AG04449 (cell line): ENCODE data around the gene ELK1.

ENCODE experiments used
- CTCF ChIA-PET: fragments of 350-600 bp; formaldehyde crosslinking; extraction: SDS; loops from one replicate; lab custom pipeline; 2021; ENCODE audit warnings: antibody characterized with exemption; lab: Yijun Ruan, JAX
- POLR2A ChIA-PET: fragments of 400-600, 350-600 bp; formaldehyde crosslinking; extraction: SDS; loops from one replicate; lab custom pipeline; 2020; ENCODE audit warnings: antibody characterized with exemption, inconsistent platforms; lab: Yijun Ruan, JAX
- DNase-seq: peaks from one replicate; pipeline ENCODE4 v3.0.0-alpha.2; 2010; ENCODE audit warnings: low read depth, low spot score
- H3K4me3 ChIP-seq: 2 replicates; pipeline ENCODE4 v1.5.1; 2011; ENCODE audit warnings: low read depth, mild to moderate bottlenecking, control low read depth, low read length
- TF ChIP-seq, protein P1 (sequence below): IDR thresholded peaks from one replicate; pipeline ENCODE4 v1.5.1; 2011; ENCODE audit warnings: mild to moderate bottlenecking, moderate library complexity, low read length, control low read depth, inconsistent platforms; ENCODE audit not compliant: insufficient read depth; ENCODE audit errors: missing control alignments

The ELK1 gene

DNA sequence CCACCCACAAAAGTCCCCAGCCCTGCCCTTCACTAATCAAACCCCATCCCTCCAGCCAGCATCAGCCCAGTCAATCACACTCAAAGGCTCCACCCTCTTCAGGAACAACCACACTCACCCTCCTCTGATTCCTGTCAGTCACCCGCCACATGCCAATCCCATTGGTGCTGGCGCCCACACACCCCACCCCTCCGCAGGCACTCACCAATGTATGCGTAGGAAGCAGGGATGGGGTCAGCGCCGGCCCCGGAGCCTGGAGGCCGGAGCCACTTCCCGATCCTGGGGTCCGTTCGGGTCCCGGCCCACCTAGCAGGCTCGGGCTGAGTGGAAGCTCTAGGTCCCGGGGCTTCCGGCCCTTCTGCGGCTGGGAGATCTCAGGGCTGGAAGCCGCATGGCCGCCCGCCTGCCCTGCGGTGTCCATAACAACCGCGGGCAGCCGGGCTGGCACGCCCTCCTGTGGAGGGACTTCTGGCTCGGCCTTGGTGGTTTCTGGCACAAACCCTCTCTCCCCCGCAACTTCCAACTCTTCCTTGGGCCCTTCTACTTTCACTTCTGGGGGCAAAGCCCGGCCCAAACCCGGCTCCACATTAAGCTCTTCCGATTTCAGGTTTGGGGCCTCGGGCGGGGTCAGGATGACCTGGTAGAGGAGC, 12.7 kb downstream of the ELK1 start:
- ChIA-PET POLR2A (no interaction called here), CTCF (no interaction called here)
- H3K4me3 ChIP-seq = no peak overlapping the region
- TF ChIP-seq, protein P1, sequence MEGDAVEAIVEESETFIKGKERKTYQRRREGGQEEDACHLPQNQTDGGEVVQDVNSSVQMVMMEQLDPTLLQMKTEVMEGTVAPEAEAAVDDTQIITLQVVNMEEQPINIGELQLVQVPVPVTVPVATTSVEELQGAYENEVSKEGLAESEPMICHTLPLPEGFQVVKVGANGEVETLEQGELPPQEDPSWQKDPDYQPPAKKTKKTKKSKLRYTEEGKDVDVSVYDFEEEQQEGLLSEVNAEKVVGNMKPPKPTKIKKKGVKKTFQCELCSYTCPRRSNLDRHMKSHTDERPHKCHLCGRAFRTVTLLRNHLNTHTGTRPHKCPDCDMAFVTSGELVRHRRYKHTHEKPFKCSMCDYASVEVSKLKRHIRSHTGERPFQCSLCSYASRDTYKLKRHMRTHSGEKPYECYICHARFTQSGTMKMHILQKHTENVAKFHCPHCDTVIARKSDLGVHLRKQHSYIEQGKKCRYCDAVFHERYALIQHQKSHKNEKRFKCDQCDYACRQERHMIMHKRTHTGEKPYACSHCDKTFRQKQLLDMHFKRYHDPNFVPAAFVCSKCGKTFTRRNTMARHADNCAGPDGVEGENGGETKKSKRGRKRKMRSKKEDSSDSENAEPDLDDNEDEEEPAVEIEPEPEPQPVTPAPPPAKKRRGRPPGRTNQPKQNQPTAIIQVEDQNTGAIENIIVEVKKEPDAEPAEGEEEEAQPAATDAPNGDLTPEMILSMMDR = no peak
- DNase-seq = no peak

DNA sequence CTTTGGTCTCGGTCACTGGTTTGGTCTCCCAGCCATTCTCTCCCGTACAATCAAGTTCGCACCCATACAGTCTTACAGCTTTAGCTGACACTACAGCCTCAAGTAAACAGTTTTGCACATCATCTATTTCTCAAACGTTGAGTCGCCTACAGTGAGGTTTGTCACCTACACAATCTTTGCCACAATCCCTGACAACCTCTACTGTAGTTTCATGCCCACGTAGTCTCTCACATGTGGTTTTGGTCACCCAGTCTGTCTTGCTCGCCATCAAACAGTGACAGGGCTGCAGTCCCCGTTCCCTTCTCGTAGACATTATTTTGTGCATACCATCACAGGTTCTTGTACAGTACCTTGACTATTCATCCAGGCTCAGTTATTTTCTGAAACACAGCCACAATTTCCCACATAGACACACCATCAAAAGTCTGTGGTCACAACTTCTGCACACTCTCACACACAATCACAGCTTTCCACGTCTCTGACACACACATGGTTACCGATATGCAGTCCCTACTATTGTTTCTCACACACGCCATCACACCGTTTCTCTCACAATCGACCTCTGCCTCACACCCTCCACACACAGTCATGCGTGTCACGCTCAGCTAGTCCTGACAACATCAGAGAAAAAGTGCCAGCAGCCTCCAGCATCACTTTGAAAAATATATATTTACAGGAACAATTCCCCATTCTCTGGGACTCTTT, 15.3 kb downstream of the ELK1 start:
- H3K4me3 ChIP-seq = no peak overlapping the region
- TF ChIP-seq, protein P1 = no peak
- CTCF ChIA-PET = no interaction called here
- DNase-seq = no peak
- POLR2A ChIA-PET = no interaction called here

DNA sequence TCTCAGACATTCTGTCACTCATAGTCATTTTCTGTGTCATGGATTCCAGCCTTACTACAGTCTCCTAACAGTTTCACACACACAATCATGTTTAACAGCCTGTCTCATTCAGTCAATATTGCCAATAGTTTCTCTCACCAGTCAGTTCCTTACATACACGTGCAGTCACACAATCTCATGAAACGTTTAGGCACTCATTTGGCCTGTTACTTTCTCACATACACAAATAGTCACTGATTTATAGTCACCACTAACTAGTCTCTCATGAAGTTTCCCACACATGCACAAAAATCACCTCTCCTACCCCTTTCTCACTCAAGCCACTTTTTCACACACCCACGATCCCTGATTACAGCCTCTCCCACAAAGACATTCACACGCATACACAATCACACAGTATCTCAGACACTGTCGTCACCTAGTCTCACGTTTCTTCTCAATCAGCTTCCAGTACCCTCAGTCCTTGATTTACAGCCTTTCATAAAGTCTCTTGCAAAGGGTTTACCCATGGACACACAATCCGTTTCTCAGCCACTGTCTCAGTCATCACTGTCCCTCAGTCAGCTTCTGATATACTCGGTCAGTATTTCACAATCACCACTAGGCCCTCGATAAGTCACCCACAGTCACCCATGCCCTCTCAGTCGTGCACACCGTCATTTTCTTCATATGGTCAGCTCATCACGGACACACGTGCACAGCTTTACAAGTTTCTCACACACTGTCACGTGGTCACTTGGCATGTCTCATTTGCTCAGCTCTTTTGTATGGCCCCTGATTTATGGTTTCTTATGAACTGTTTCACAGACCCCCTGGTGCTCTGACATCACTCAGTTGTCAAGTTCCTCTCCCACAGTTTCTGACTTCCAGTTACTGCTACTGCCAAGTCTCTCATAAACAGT, 16.4 kb downstream of the ELK1 start:
- CTCF ChIA-PET = interaction anchor here (1.0 to 1.4 kb wide), 2 partner anchors 9 to 11 kb away, joined by 3 to 6 read pairs; no protein-coding TSS in a partner anchor
- no peak for DNase-seq
- TF ChIP-seq, protein P1 = no peak

GRCh38 chrX:47632666-47633065, 17.7 kb downstream of the ELK1 start:
- no peak for DNase-seq
- TF ChIP-seq, protein P1 = no peak
- ChIA-PET CTCF (no interaction called here), POLR2A (no interaction called here)
- H3K4me3 ChIP-seq = no peak overlapping the region

More for the DNA sequence above, 16.4 kb downstream of the ELK1 start:
- POLR2A ChIA-PET = no interaction called here
- no peak overlapping the region for H3K4me3 ChIP-seq

DNA sequence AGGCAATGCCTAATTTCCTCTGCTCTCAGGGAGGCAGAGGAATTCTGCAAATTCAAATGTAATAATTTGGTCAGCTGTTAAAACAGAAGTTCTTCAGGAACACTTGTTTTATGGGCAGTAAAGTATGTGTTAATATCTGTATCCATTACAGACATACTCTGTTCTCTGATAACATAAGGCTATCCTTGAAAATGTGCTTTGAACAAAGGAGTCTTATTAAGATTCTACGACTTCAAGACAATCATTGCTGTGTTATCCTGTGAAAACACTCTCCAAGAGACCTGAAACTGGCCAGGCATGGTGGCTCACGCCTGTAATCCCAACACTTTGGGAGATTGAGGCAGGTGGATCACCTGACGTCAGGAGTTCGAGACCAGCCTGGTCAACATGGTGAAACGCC, 18.7 kb downstream of the ELK1 start:
- ChIA-PET CTCF (interaction anchor here (0.7 to 1.9 kb wide), 3 partner anchors 9 to 392 kb away, joined by 3 to 6 read pairs (median 3); no protein-coding TSS in a partner anchor), POLR2A (no interaction called here)
- no peak for DNase-seq
- TF ChIP-seq, protein P1 = no peak
- no peak overlapping the region for H3K4me3 ChIP-seq
